ENCODE data around the gene NRG3. TPM values are rescaled to one million over a fixed set of nuclear protein-coding genes. Genes with fewer than 3 reads are reported as not detected.

Gene NRG3
- total RNA-seq, 1 experiment from 2014 or later, result not detected

GRCh38 chr10:81981724-81982123 is 106.7 kb downstream of the NRG3 start:
- TF ChIP-seq CBX3 (IDR thresholded peaks at IDR 0.05; ENCODE audit: low read depth) (no peak), CEBPB (IDR thresholded peaks at IDR 0.05; ENCODE audit: low read depth) (no peak), EZH2 (IDR thresholded peaks at IDR 0.05) (no peak), POLR2A (IDR thresholded peaks at IDR 0.05; ENCODE audit: borderline replicate concordance, extremely low read depth, insufficient read depth, insufficient read length) (no peak)
- TF ChIP-seq, protein P1, sequence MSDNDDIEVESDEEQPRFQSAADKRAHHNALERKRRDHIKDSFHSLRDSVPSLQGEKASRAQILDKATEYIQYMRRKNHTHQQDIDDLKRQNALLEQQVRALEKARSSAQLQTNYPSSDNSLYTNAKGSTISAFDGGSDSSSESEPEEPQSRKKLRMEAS (IDR thresholded peaks at IDR 0.05), result no peak
- DNase-seq (ENCODE audit: low read depth, low spot score) (no peak), ATAC-seq (no peak)
- Histone ChIP-seq H3K4me1 (ENCODE audit: control insufficient read depth in 1 of 2, insufficient read depth in 2 of 2, low read length in 2 of 2) (no peaks in the 10 kb centered on the region), H3K9me2 (ENCODE audit: insufficient read depth) (no peaks in the 10 kb centered on the region), H3K4me3 (replicated peaks in 1 of 2; ENCODE audit: low read depth in 1 of 2, low read length in 2 of 2) (no peak overlapping the region), H3K27me3 (ENCODE audit: insufficient read depth, low read length) (no peaks in the 10 kb centered on the region), H3K79me2 (ENCODE audit: insufficient read depth, low read length) (no peaks in the 10 kb centered on the region), H2AFZ (ENCODE audit: low read depth, low read length, poor library complexity, severe bottlenecking) (no peak overlapping the region), H3K36me3 (ENCODE audit: control insufficient read depth in 1 of 2, insufficient read depth in 2 of 2, low read length in 2 of 2) (no peaks in the 10 kb centered on the region), H3K9me3 (ENCODE audit: control insufficient read depth in 1 of 2, insufficient read depth in 1 of 2, low read depth in 1 of 2, low read length in 2 of 2) (peaks cover 0 to 7% of the 10 kb centered on the region in 2 experiments; a peak in 2 of 4 replicates), H3K27ac (ENCODE audit: low read depth, low read length) (no peak overlapping the region), H3K4me2 (ENCODE audit: low read length) (no peak overlapping the region), H3K9ac (ENCODE audit: low read length) (no peak overlapping the region), H4K20me1 (ENCODE audit: insufficient read depth) (no peaks in the 10 kb centered on the region)
- POLR2A ChIA-PET, result no interaction called here
- CTCF ChIA-PET, result no interaction called here
- intact Hi-C loops (cut with micrococcal nuclease), result no loop called here
- no TSS peak for BruUV-seq (replicated peaks)
- RAD21 ChIA-PET (ENCODE audit: low non-redundant PET in 1 of 2, low total read pairs in 2 of 2, uncharacterized antibody in 2 of 2, unreplicated experiment in 2 of 2), result no interaction called here

DNA sequence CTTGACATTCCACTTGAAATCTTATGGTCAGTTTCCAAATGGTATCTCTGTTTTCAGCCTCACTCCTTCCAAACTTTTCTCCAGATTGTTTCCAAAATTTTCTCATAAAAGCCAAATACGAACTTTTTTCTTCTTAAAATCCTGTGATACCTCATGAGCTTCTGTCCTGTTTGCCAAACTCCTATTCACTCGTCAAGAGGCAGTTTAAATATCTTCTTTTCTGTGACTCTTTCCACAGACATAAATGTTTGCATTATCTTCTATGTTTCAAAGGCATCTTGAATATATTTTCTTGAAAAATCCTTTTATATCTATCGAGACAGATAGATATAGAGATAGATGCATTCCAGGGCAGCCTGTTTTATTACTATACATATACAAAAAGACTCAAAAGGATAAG is 109.4 kb downstream of the NRG3 start:
- H3K4me2 ChIP-seq (ENCODE audit: low read length), result no peak overlapping the region
- RAD21 ChIA-PET (ENCODE audit: low non-redundant PET in 1 of 2, low total read pairs in 2 of 2, uncharacterized antibody in 2 of 2, unreplicated experiment in 2 of 2), result no interaction called here
- H3K36me3 ChIP-seq (ENCODE audit: control insufficient read depth in 1 of 2, insufficient read depth in 2 of 2, low read length in 2 of 2), result no peaks in the 10 kb centered on the region
- H3K9me2 ChIP-seq (ENCODE audit: insufficient read depth), result no peaks in the 10 kb centered on the region
- H3K4me1 ChIP-seq (ENCODE audit: control insufficient read depth in 1 of 2, insufficient read depth in 2 of 2, low read length in 2 of 2), result no peaks in the 10 kb centered on the region
- CTCF ChIA-PET, result no interaction called here
- H3K27me3 ChIP-seq (ENCODE audit: insufficient read depth, low read length), result no peaks in the 10 kb centered on the region
- H3K79me2 ChIP-seq (ENCODE audit: insufficient read depth, low read length), result no peaks in the 10 kb centered on the region
- DNase-seq (ENCODE audit: low read depth, low spot score) (no peak), ATAC-seq (no peak)
- H3K4me3 ChIP-seq (replicated peaks in 1 of 2; ENCODE audit: low read depth in 1 of 2, low read length in 2 of 2), result no peak overlapping the region
- H3K9ac ChIP-seq (ENCODE audit: low read length), result no peak overlapping the region
- no peaks in the 10 kb centered on the region for H4K20me1 ChIP-seq (ENCODE audit: insufficient read depth)
- H3K27ac ChIP-seq (ENCODE audit: low read depth, low read length), result no peak overlapping the region
- peaks cover 0 to 7% of the 10 kb centered on the region in 2 experiments; a peak in 2 of 4 replicates for H3K9me3 ChIP-seq (ENCODE audit: control insufficient read depth in 1 of 2, insufficient read depth in 1 of 2, low read depth in 1 of 2, low read length in 2 of 2)
- intact Hi-C loops (cut with micrococcal nuclease), result no loop called here
- H2AFZ ChIP-seq (ENCODE audit: low read depth, low read length, poor library complexity, severe bottlenecking), result no peak overlapping the region
- POLR2A ChIA-PET, result no interaction called here
- BruUV-seq (replicated peaks), result no TSS peak
- TF ChIP-seq, protein P1 (IDR thresholded peaks at IDR 0.05), result no peak
- TF ChIP-seq SP1 (IDR thresholded peaks at IDR 0.05; ENCODE audit: low read depth), result no peak
- TF ChIP-seq SRF (IDR thresholded peaks at IDR 0.05; ENCODE audit: low read depth), result no peak
- no peak for TF ChIP-seq POLR2AphosphoS5 (IDR thresholded peaks at IDR 0.05; ENCODE audit: low read depth, low read length)
- TF ChIP-seq CEBPB (IDR thresholded peaks at IDR 0.05; ENCODE audit: low read depth), result no peak
- TF ChIP-seq, protein P2, sequence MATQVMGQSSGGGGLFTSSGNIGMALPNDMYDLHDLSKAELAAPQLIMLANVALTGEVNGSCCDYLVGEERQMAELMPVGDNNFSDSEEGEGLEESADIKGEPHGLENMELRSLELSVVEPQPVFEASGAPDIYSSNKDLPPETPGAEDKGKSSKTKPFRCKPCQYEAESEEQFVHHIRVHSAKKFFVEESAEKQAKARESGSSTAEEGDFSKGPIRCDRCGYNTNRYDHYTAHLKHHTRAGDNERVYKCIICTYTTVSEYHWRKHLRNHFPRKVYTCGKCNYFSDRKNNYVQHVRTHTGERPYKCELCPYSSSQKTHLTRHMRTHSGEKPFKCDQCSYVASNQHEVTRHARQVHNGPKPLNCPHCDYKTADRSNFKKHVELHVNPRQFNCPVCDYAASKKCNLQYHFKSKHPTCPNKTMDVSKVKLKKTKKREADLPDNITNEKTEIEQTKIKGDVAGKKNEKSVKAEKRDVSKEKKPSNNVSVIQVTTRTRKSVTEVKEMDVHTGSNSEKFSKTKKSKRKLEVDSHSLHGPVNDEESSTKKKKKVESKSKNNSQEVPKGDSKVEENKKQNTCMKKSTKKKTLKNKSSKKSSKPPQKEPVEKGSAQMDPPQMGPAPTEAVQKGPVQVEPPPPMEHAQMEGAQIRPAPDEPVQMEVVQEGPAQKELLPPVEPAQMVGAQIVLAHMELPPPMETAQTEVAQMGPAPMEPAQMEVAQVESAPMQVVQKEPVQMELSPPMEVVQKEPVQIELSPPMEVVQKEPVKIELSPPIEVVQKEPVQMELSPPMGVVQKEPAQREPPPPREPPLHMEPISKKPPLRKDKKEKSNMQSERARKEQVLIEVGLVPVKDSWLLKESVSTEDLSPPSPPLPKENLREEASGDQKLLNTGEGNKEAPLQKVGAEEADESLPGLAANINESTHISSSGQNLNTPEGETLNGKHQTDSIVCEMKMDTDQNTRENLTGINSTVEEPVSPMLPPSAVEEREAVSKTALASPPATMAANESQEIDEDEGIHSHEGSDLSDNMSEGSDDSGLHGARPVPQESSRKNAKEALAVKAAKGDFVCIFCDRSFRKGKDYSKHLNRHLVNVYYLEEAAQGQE (IDR thresholded peaks at IDR 0.05; ENCODE audit: low read depth), result no peak
- no peak for TF ChIP-seq CTCF (IDR thresholded peaks at IDR 0.05 in 2 of 3, conservative IDR thresholded peaks at IDR 0.05 in 1 of 3; ENCODE audit: borderline replicate concordance in 1 of 3, insufficient read depth in 1 of 3, low read depth in 2 of 3, low read length in 2 of 3)
- TF ChIP-seq JUND (IDR thresholded peaks at IDR 0.05), result no peak
- no peak for TF ChIP-seq ATF3 (IDR thresholded peaks at IDR 0.05)
- TF ChIP-seq CBX3 (IDR thresholded peaks at IDR 0.05; ENCODE audit: low read depth), result no peak
- TF ChIP-seq ZFX (IDR thresholded peaks at IDR 0.05), result no peak
- TF ChIP-seq ZNF274 (IDR thresholded peaks at IDR 0.05; ENCODE audit: low read depth, low read length), result no peak
- no peak for TF ChIP-seq TCF7L2 (IDR thresholded peaks at IDR 0.05; ENCODE audit: borderline replicate concordance, extremely low read depth, insufficient read depth, insufficient read length)
- no peak for TF ChIP-seq SIN3A (IDR thresholded peaks at IDR 0.05; ENCODE audit: low read depth)
- no peak for TF ChIP-seq EZH2phosphoT487 (IDR thresholded peaks at IDR 0.05; ENCODE audit: borderline replicate concordance)
